ENCODE results near the gene ANKRD63.

Gene ANKRD63

GRCh38 chr15:40252141-40252437 is 30.8 kb downstream of the ANKRD63 start:
- H3K9me3 Mint-ChIP-seq: no peaks in the 10 kb centered on the region
- no peak overlapping the region for H3K27ac Mint-ChIP-seq (ENCODE audit: low read depth)
- H3K4me1 Mint-ChIP-seq: peaks cover 22% of the 10 kb centered on the region
- DNase-seq (ENCODE audit: low spot score in 2 of 2) (no peak), ATAC-seq (replicated peaks; ENCODE audit: extremely low read depth, poor library complexity, severe bottlenecking) (no peak)
- H3K36me3 Mint-ChIP-seq (ENCODE audit: insufficient read depth): peaks cover 2% of the 10 kb centered on the region
- peaks cover 26% of the 10 kb centered on the region for H3K27me3 Mint-ChIP-seq
- H3K4me3 Mint-ChIP-seq: peak overlapping the region; percentile 59

- Mint-ChIP-seq H3K27ac (ENCODE audit: low read depth) (no peak overlapping the region), H3K27me3 (peaks cover 26% of the 10 kb centered on the region), H3K4me1 (peaks cover 22% of the 10 kb centered on the region), H3K9me3 (no peaks in the 10 kb centered on the region), H3K36me3 (ENCODE audit: insufficient read depth) (peaks cover 2% of the 10 kb centered on the region), H3K4me3 (peak overlapping the region; percentile 59)
- no peak for DNase-seq (ENCODE audit: low spot score in 2 of 2)
- no peak for ATAC-seq (replicated peaks; ENCODE audit: extremely low read depth, poor library complexity, severe bottlenecking)
Measured at GRCh38 chr15:40251486-40252140, 31.3 kb downstream of the ANKRD63 start.

GRCh38 chr15:40250771-40251483 is 31.9 kb downstream of the ANKRD63 start:
- H3K36me3 Mint-ChIP-seq (ENCODE audit: insufficient read depth): peaks cover under 1% of the 10 kb centered on the region
- peak overlapping the region; percentile 59 for H3K4me3 Mint-ChIP-seq
- H3K9me3 Mint-ChIP-seq: no peaks in the 10 kb centered on the region
- ATAC-seq (replicated peaks; ENCODE audit: extremely low read depth, poor library complexity, severe bottlenecking) (no peak), DNase-seq (ENCODE audit: low spot score in 2 of 2) (no peak)
- peaks cover 26% of the 10 kb centered on the region for H3K27me3 Mint-ChIP-seq
- peaks cover 22% of the 10 kb centered on the region for H3K4me1 Mint-ChIP-seq
- no peak overlapping the region for H3K27ac Mint-ChIP-seq (ENCODE audit: low read depth)

- peaks cover 22% of the 10 kb centered on the region for H3K4me1 Mint-ChIP-seq
- H3K27ac Mint-ChIP-seq (ENCODE audit: low read depth): no peak overlapping the region
- no peak overlapping the region for H3K4me3 Mint-ChIP-seq
- peaks cover 26% of the 10 kb centered on the region for H3K27me3 Mint-ChIP-seq
- ATAC-seq (replicated peaks; ENCODE audit: extremely low read depth, poor library complexity, severe bottlenecking) (no peak), DNase-seq (ENCODE audit: low spot score in 2 of 2) (no peak)
- no peaks in the 10 kb centered on the region for H3K9me3 Mint-ChIP-seq
- no peaks in the 10 kb centered on the region for H3K36me3 Mint-ChIP-seq (ENCODE audit: insufficient read depth)
Measured at GRCh38 chr15:40250304-40250656, 32.6 kb downstream of the ANKRD63 start.

GRCh38 chr15:40249477-40250303 is 33.2 kb downstream of the ANKRD63 start:
- Mint-ChIP-seq H3K36me3 (ENCODE audit: insufficient read depth) (no peaks in the 10 kb centered on the region), H3K27ac (ENCODE audit: low read depth) (no peak overlapping the region), H3K4me1 (peaks cover 20% of the 10 kb centered on the region), H3K9me3 (no peaks in the 10 kb centered on the region), H3K27me3 (peaks cover 26% of the 10 kb centered on the region), H3K4me3 (no peak overlapping the region)
- no peak for ATAC-seq (replicated peaks; ENCODE audit: extremely low read depth, poor library complexity, severe bottlenecking)
- no peak for DNase-seq (ENCODE audit: low spot score in 2 of 2)

- DNase-seq (ENCODE audit: low spot score in 2 of 2) (no peak), ATAC-seq (replicated peaks; ENCODE audit: extremely low read depth, poor library complexity, severe bottlenecking) (no peak)
- Mint-ChIP-seq H3K4me3 (no peak overlapping the region), H3K27me3 (peaks cover 14% of the 10 kb centered on the region), H3K9me3 (no peaks in the 10 kb centered on the region), H3K4me1 (peaks cover 5% of the 10 kb centered on the region), H3K27ac (ENCODE audit: low read depth) (no peak overlapping the region), H3K36me3 (ENCODE audit: insufficient read depth) (no peaks in the 10 kb centered on the region)
Measured at GRCh38 chr15:40248006-40248783, 34.7 kb downstream of the ANKRD63 start.

- DNase-seq (ENCODE audit: low spot score in 2 of 2) (no peak), ATAC-seq (replicated peaks; ENCODE audit: extremely low read depth, poor library complexity, severe bottlenecking) (no peak)
- no peak overlapping the region for H3K4me3 Mint-ChIP-seq
- H3K9me3 Mint-ChIP-seq: no peaks in the 10 kb centered on the region
- no peak overlapping the region for H3K27ac Mint-ChIP-seq (ENCODE audit: low read depth)
- H3K27me3 Mint-ChIP-seq: peaks cover 10% of the 10 kb centered on the region
- no peaks in the 10 kb centered on the region for H3K36me3 Mint-ChIP-seq (ENCODE audit: insufficient read depth)
- H3K4me1 Mint-ChIP-seq: no peaks in the 10 kb centered on the region
Measured at GRCh38 chr15:40247406-40247971, 35.4 kb downstream of the ANKRD63 start.

GRCh38 chr15:40246496-40247280 is 36.2 kb downstream of the ANKRD63 start:
- no peaks in the 10 kb centered on the region for H3K4me1 Mint-ChIP-seq

GRCh38 chr15:40245666-40246450 is 37.0 kb downstream of the ANKRD63 start:
- Mint-ChIP-seq H3K27ac (ENCODE audit: low read depth) (no peak overlapping the region), H3K4me3 (no peak overlapping the region), H3K9me3 (no peaks in the 10 kb centered on the region), H3K4me1 (no peaks in the 10 kb centered on the region), H3K27me3 (peaks cover 4% of the 10 kb centered on the region), H3K36me3 (ENCODE audit: insufficient read depth) (no peaks in the 10 kb centered on the region)
- DNase-seq (ENCODE audit: low spot score in 2 of 2) (no peak), ATAC-seq (replicated peaks; ENCODE audit: extremely low read depth, poor library complexity, severe bottlenecking) (no peak)

More at GRCh38 chr15:40246496-40247280, 36.2 kb downstream of the ANKRD63 start:
- Mint-ChIP-seq H3K27me3 (peaks cover 10% of the 10 kb centered on the region), H3K36me3 (ENCODE audit: insufficient read depth) (no peaks in the 10 kb centered on the region), H3K9me3 (no peaks in the 10 kb centered on the region), H3K4me3 (no peak overlapping the region), H3K27ac (ENCODE audit: low read depth) (no peak overlapping the region)
- no peak for ATAC-seq (replicated peaks; ENCODE audit: extremely low read depth, poor library complexity, severe bottlenecking)
- DNase-seq (ENCODE audit: low spot score in 2 of 2): no peak

GRCh38 chr15:40244961-40245523 is 37.8 kb downstream of the ANKRD63 start:
- Mint-ChIP-seq H3K9me3 (no peaks in the 10 kb centered on the region), H3K4me1 (no peaks in the 10 kb centered on the region), H3K36me3 (ENCODE audit: insufficient read depth) (no peaks in the 10 kb centered on the region), H3K27me3 (peaks cover under 1% of the 10 kb centered on the region), H3K27ac (ENCODE audit: low read depth) (no peak overlapping the region), H3K4me3 (no peak overlapping the region)
- DNase-seq (ENCODE audit: low spot score in 2 of 2) (no peak), ATAC-seq (replicated peaks; ENCODE audit: extremely low read depth, poor library complexity, severe bottlenecking) (no peak)

Data from central memory CD8-positive, alpha-beta T cell (primary cell).